ENCODE data around the gene ELP2.
"Not testable (repeated sequence)": the region's sequence is repeated elsewhere in the genome, so short reads cannot be mapped to it uniquely, and the experiment has no call there.

ELP2 gene

GRCh38 chr18:36187826-36188721 lies 58.4 kb downstream of the ELP2 start:
- no peak for DNase-seq (ENCODE audit: low spot score)

- DNase-seq (ENCODE audit: low spot score): no peak
Measured at GRCh38 chr18:36188916-36189315, 59.2 kb downstream of the ELP2 start.

GRCh38 chr18:36189486-36189885 lies 59.8 kb downstream of the ELP2 start:
- DNase-seq (ENCODE audit: low spot score): no peak

GRCh38 chr18:36191286-36191685 lies 61.6 kb downstream of the ELP2 start:
- DNase-seq (ENCODE audit: low spot score): no peak

GRCh38 chr18:36191711-36192110 lies 62.0 kb downstream of the ELP2 start:
- DNase-seq (ENCODE audit: low spot score): no peak

GRCh38 chr18:36194600-36195315 lies 65.1 kb downstream of the ELP2 start:
- DNase-seq (ENCODE audit: low spot score): no peak

GRCh38 chr18:36195427-36196122 lies 65.9 kb downstream of the ELP2 start:
- no peak for DNase-seq (ENCODE audit: low spot score)

- no peak for DNase-seq (ENCODE audit: low spot score)
Measured at GRCh38 chr18:36196238-36196995, 66.7 kb downstream of the ELP2 start.

GRCh38 chr18:36197511-36198166 lies 67.9 kb downstream of the ELP2 start:
- DNase-seq (ENCODE audit: low spot score): no peak

- DNase-seq (ENCODE audit: low spot score): no peak
Measured at GRCh38 chr18:36199691-36200295, 70.1 kb downstream of the ELP2 start.

GRCh38 chr18:36200354-36200771 lies 70.7 kb downstream of the ELP2 start:
- peak; percentile 32 for DNase-seq (ENCODE audit: low spot score)

- DNase-seq (ENCODE audit: low spot score): no peak
Measured at GRCh38 chr18:36201765-36202164, 72.1 kb downstream of the ELP2 start.

- DNase-seq (ENCODE audit: low spot score): no peak
Measured at GRCh38 chr18:36203360-36203895, 73.7 kb downstream of the ELP2 start.

- no peak for DNase-seq (ENCODE audit: low spot score)
Measured at GRCh38 chr18:36205166-36205565, 75.5 kb downstream of the ELP2 start.

- no peak for DNase-seq (ENCODE audit: low spot score)
Measured at GRCh38 chr18:36207303-36207702, 77.6 kb downstream of the ELP2 start.

- DNase-seq (ENCODE audit: low spot score): not testable (repeated sequence)
Measured at GRCh38 chr18:36207969-36208368, 78.3 kb downstream of the ELP2 start.

- DNase-seq (ENCODE audit: low spot score): no peak
Measured at GRCh38 chr18:36211612-36212065, 81.9 kb downstream of the ELP2 start.

- no peak for DNase-seq (ENCODE audit: low spot score)
Measured at GRCh38 chr18:36212301-36213171, 82.8 kb downstream of the ELP2 start.

- DNase-seq (ENCODE audit: low spot score): no peak
Measured at GRCh38 chr18:36214811-36215210, 85.1 kb downstream of the ELP2 start.

- DNase-seq (ENCODE audit: low spot score): no peak
Measured at GRCh38 chr18:36215577-36215976, 85.9 kb downstream of the ELP2 start.

All from hematopoietic multipotent progenitor cell treated with erythropoietin and hydrocortisone succinate and interleukin-3 and kit ligand, for 15 days (in vitro differentiated cells).